Right hindlimb (tissue), 1 donor: ENCODE data around the gene ABCB8.

ENCODE experiments used
- DNase-seq: peaks from one replicate; pipeline ENCODE4 v3.0.0-alpha.2; 2018

ABCB8 gene

DNA sequence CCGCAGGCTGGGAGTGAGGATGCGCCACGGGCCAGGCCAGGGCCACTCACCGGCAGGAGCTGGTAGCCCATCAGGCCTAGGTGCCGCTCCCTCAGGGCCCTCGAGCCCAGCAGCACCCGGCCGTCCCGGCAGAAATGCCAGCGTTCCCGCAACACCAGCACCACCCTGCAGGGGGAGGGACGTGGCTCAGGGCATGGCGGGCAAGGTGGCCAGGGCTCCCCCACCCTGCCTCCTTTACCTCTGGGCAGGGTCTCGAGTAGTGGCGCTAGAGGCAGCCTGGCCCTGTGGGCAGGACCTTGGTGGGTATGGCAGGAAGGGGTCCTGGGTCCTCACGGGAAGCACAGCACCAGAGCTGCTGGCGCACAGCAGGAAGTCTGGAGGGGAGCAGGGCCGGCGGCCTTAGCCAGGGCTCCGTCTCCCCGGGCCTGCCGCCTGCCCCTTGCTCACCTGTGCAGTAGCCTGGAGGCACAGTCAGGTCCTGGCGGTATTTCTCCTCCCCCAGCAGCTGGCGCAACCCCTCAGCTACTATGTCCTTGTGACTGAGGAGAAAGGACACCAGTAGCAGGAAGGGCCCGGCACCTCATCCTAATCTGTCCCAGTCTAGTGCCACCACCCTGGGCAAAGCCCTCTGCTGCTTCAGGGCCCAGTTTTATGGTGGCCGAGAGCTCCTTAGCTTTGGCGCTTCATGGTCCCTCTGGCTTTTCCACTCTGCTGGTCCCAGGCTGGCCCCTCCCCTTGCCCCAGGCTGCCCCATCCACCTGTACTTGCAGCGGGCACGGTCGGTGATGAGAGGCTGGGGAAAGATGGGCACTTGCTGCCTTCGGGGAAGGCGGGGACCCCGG, 48.8 kb downstream of the ABCB8 start:
- no peak for DNase-seq

DNA sequence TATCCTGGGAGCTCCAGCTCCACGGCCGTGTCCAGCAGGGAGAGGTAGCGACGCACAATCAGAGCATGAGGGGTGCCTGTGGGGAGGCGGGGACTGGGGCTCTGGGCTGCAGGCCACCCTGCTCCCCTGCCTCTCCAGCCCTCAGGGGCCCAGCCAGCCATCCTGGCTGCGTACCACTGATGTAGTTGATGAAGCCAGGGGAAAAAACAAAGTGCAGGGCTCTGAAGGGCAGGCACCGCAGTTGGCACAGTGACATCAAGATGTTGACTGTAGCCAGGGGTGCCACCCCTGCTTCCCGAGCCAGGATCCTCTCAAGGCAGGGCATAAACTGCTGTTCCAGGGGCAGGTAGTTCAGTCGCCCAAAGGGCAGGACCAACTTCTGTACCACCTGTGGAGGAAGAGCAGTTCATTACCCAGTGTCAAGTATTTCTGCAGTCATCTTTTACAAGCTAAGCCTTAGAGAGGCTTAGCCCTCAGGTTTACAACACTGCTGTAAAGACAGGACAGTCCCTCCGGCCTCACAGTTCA, 49.5 kb downstream of the ABCB8 start:
- no peak for DNase-seq

DNA sequence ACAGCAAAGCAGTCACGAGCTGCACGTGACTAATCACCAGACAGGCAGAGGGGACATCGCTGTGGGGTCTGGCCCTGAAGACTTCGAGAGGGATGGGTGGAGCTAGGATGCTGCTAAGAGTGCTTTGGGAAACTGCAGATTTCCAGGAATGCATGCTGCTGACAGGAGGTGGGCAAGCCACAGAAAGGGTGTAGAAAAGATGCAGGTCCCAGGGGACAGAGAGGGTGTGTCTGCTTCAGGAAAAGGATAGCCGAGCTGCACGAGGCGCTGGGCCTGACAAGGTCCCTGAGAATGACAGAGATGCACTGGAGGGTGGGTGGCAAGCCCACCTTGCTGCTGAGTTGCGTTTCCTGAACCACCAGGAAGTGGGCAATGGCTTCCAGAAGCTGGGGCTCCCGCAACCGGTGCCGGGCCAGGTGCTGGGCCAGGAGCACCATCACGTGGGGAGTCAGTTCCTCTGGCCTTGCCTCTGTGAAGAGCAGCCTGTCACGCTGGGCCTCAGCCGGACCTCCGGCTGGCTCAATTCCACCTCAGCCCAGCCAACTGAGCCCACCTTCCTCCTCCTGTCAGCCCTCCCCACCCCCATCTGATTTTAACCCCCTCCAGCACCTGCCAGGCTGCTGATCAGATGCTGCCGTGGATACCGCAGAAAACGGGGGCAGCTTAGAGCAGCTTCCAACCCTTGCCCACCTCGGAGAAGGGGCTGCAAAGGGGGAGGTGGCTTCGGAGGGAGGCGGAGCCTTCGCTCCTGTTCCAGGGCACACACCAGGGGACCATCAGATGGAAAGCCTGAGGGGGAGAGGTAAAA, 50.2 kb downstream of the ABCB8 start:
- DNase-seq: no peak

GRCh38 chr7:151079199-151079910, 51.1 kb downstream of the ABCB8 start:
- DNase-seq: no peak

GRCh38 chr7:151080067-151080521, 51.8 kb downstream of the ABCB8 start:
- DNase-seq: no peak

DNA sequence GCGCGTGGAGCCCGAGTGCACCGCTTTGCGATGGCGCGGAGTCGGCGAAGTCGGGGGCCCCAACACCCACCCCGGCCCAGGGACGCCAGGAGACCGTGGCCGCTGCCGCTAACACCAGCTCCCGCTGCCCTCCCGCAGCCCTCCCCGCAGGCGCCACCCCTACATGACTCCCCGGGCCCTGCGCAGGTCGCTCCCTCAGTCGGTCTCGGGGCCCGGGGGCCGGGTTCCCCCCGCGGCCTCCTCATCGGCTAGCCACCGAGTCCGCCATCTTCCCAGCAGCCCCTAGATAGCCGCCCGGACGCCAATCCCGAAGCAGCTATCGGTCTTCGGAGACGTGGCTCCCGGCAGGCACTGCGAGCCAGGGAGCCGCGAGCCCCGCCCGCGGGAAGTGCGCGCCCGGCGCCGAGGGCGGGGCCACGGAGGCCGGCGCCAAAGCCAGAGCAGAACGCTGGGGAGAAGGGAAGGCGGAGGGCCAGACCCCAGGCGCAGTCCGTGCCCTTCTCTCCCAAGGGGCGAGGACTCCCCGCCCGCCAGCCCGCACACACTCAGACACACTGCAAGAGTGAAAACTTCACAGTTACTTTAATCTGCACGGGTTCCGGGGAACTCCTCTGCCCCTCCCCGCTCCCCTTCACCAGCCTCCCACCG, 52.4 kb downstream of the ABCB8 start, which contains the start of gene FASTK:
Gene FASTK, minus strand, starts transcription at position 288 of the 648 bp plus-strand sequence. Its CDS starts 43 bp downstream, at position 245.
- peak; percentile 94 for DNase-seq

DNA sequence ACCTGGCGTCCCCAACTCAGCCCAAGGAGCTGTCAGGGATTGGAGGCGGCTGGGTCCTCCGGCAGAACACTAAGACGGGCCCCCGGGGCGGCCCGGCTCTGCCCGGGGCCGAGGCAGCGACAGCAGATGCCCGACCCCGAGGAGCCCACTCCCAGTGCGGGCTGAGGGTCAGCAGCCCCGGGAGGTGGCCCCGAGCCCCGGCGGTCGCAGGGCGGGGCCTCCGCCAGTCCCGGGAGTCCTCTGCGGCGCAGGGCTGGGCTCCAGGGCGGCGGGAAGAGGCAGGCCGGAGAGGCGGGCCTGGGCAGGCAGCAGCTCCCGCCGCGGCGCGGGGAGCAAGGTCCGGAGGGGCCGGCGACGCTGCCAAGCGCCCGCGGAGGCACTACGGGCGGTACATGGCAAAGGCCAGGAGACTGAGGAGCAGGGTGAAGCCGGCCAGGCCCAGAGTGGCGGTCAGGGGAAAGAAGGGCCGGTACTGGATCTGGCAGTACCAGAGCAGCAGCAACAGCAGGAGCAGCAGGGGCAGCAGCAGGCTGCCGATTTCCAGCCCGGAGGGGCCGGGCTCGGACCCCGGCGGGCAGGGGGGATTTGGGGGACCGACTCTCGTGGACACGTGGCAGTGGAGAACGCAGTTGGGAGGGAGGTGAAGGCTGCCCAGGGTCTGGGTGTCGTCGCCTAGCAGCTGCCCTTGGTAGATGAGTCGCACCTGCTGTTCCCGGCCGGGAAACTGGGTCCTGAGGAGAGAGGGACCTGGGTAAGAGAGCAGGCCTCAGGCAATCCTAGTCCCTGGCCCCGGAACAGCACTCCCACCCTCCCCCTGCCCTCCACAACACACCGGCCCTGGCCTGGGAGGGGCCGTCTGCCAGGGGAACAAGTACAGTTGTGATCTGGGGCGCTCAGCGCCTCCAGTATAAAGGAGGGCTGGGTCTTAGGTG, 53.2 kb downstream of the ABCB8 start:
- DNase-seq: peak; percentile 61

GRCh38 chr7:151082141-151083070, 54.2 kb downstream of the ABCB8 start:
- DNase-seq: no peak

- peak; percentile 82 for DNase-seq
Measured at GRCh38 chr7:151083071-151083823, 55.0 kb downstream of the ABCB8 start, which contains the start of gene TMUB1. TMUB1 (minus strand) TSS chr7:151083493; CDS start chr7:151082563, 930 bp downstream.

- DNase-seq: no peak
Measured at GRCh38 chr7:151083824-151084160, 55.5 kb downstream of the ABCB8 start.

GRCh38 chr7:151085329-151085690, 57.1 kb downstream of the ABCB8 start:
- no peak for DNase-seq

DNA sequence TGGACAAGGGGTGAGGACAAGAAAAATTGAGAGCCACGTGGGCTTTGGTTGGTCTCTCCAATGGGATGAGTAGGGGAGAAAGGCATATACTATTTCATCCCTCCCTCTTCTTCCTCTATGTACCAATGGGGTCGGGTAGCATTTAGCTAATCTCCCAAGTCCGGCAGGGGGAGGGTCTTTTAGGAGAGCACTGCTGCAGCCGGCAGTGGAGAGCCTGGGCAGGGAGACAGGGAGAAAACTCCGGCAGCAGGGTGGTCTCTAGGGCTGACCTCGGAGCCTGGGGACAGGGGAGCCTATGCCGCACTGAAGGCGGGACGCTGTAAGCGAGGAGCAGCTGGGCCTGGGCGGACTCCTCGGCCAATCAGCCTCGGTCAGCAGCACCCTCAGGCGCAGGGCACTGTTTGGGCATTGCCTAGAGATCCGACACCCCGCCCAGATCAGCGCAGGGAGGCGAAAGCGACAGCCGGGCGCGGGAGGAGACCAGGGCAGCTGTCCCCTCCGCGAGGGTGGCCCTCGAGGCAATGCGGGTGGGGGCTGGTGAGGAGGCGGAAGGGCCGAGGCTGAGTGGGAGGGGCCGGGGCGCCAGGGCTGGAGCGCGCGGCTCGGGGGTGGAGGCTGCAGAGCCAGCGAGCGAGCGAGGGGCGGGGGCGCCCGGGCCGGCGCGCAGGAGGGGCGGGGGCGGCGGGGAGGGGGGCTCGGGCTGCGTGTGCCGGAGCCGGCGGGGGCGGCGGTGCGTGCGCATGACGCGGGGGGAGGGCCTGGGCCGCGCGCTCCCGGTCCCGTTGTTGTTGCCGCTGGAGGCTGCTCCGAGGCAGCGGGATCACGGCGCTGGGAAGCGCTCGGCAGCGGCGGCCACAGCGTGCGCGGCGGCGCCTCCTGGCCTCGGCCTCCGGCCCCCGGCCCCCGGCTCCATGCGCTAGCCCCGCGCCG, 57.7 kb downstream of the ABCB8 start, which contains the start of gene AGAP3:
Gene AGAP3, plus strand, starts transcription at position 785 of the 930 bp plus-strand sequence. CDS start 267 bp downstream, outside the sequence.
- DNase-seq: peak; percentile 94

- peak; percentile 65 for DNase-seq
Measured at GRCh38 chr7:151086802-151087244, 58.6 kb downstream of the ABCB8 start.

DNA sequence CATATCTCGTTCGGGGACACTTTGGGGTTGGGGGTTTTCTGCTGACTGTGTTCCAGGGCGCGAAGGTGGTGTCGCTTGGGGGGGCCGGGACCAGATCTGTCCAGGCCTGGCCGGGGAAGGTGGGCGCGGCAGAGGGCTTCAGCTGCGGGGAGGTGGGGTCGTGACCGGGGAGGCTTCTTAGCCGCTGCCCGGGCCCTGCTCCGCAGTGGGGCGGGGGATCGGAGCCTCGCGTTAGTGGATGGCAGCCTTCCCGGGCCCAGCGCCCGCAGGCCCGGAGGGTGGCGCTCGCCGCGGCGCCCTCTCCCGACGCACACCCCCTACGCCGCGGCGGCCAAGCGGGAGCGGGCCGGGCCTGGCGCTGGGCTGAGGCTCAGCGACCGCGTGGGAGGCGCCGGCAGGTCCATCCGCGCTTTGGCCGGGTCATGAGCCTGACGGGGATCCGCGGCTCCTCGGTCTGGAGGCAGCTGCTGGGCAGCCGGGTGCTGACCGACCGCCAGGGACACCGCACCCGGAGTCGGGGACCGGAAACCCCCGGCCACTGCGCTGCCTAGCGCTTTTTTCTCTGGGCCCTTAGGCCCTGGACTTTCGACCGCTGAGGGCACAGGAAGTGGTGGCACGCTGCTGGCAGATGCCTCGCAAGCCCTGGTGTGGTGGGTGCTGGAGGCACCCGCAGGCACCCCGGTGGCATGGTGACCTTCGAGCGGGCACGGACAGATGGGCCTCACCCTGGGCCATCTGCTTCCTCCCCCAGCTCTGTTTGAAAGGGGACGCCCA, 59.2 kb downstream of the ABCB8 start:
- DNase-seq: peak; percentile 61

GRCh38 chr7:151088019-151088855, 60.0 kb downstream of the ABCB8 start:
- no peak for DNase-seq
